Stimulated activated CD4-positive, alpha-beta T cell treated with anti-CD3 and anti-CD28 coated beads, Interleukin-15, amount 100 ng/mL, for 48 hours (primary cell): Measurements from ENCODE around the gene SLC25A25.
"Not testable (repeated sequence)": the region's sequence is repeated elsewhere in the genome, so short reads cannot be mapped to it uniquely, and the experiment has no call there.

ENCODE experiments used
- DNase-seq, 2 donors: peaks; one replicate each; pipeline ENCODE4 v3.0.0-alpha.2; 2020; ENCODE audit warnings: low read depth in 2 of 2

SLC25A25 gene

GRCh38 chr9:128051932-128052709 lies 15.9 kb upstream of the SLC25A25 start:
- no peak for DNase-seq

GRCh38 chr9:128053560-128053959 lies 14.5 kb upstream of the SLC25A25 start:
- no peak for DNase-seq

GRCh38 chr9:128054087-128054486 lies 13.9 kb upstream of the SLC25A25 start:
- no peak for DNase-seq

- no peak for DNase-seq
Measured at GRCh38 chr9:128055344-128056040, 12.5 kb upstream of the SLC25A25 start.

GRCh38 chr9:128056086-128056485 lies 11.9 kb upstream of the SLC25A25 start:
- DNase-seq: no peak

GRCh38 chr9:128056887-128057723 lies 10.9 kb upstream of the SLC25A25 start:
- DNase-seq: no peak

GRCh38 chr9:128057724-128058409 lies 10.2 kb upstream of the SLC25A25 start:
- no peak for DNase-seq

- DNase-seq: no peak
Measured at GRCh38 chr9:128059365-128059983, 8.6 kb upstream of the SLC25A25 start.

- DNase-seq: no peak
Measured at GRCh38 chr9:128061275-128061960, 6.6 kb upstream of the SLC25A25 start.

- DNase-seq: no peak
Measured at GRCh38 chr9:128062279-128062678, 5.8 kb upstream of the SLC25A25 start.

GRCh38 chr9:128062846-128063831 lies 4.9 kb upstream of the SLC25A25 start:
- no peak for DNase-seq

GRCh38 chr9:128065907-128066712 lies 1.9 kb upstream of the SLC25A25 start:
- no peak for DNase-seq

- DNase-seq: peak; percentile 93 to 95
Measured at GRCh38 chr9:128066713-128067644, 1.1 kb upstream of the SLC25A25 start, which contains the start of gene NAIF1. Gene NAIF1 (minus strand): TSS chr9:128067320. CDS start chr9:128067101, 219 bp downstream.

- DNase-seq: peak in 1 of 2 donors; percentile 17
Measured at GRCh38 chr9:128068386-128069205, 564 bp downstream of the SLC25A25 start.

GRCh38 chr9:128070874-128071273 lies 2.8 kb downstream of the SLC25A25 start:
- no peak for DNase-seq

GRCh38 chr9:128071475-128071874 lies 3.4 kb downstream of the SLC25A25 start:
- not testable (repeated sequence) for DNase-seq
